GM19193 (cell line): ENCODE measurements around the gene CACNA1C.

Experiments used
- POLR2A ChIP-seq: IDR thresholded peaks from 4 replicates; pipeline ENCODE4 v1.6.1; 2011; ENCODE audit not compliant: insufficient read depth, insufficient read length; ENCODE audit errors: extremely low read depth

Gene CACNA1C

DNA sequence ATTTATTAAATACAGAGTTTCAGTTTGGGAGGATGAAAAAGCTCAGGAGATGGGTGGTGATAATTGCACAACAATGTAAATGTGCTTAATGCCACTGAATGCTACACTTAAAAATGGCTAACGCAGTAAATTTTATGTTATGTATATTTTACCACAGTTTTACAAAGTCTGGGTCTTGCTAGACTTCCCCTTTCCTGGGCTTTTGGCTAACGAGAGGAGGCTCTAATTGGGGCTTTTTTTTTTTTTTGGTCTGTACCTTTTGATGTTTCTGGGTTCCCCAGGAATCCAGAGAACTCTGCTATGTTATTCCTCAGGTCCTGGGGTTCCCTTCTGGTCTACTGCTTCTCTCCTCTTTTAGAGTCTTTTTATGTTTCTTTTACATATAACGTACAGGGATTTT is 355.5 kb downstream of the CACNA1C start:
- TF ChIP-seq POLR2A: no peak

DNA sequence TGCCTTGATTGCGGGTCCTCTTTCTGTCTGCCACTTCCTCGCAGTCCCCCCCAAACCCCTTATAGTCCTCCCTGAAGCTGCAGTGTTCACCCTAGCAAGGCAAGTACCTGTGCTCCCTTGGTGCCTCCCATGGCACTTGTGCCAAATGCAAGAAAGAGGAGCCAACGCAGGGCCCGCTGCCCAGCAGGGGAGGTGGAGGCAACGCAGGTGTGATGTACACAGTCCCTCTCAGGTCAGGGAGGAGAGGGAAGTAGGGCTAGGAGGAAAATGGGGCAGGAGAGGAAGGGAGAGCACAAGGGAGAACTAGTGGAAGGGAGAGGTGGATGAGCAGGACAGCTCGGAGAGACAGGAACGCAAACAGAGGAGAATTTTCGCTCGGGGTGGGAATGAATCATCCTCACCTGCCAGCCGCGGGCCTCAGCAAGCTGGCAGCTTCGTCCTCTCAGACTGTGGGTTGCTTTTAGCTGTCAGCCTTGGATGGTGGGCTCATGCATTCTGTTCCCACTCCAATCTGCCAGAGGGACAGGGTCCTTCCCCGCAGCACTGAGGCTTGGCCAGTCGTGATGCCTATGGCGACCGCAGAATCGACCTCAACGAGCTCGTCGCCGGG is 357.0 kb downstream of the CACNA1C start:
- TF ChIP-seq POLR2A: no peak

DNA sequence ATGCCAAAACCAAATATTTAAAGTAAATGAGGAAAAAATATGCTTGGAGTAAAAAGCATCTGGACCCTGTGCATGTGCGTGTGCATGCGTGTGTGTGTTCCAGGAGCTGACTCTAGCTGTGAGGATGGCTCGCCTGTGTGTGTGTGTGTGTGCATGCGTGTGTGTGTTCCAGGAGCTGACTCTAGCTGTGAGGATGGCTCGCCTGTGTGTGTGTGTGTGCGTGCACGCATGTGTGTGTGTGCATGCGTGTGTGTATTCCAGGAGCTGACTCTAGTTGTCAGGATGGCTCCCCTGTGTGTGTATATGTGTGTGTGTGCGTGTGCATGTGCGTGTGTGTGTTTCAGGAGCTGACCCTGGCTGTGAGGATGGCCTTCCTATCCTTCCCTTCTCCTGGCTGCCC is 357.7 kb downstream of the CACNA1C start:
- TF ChIP-seq POLR2A: no peak

DNA sequence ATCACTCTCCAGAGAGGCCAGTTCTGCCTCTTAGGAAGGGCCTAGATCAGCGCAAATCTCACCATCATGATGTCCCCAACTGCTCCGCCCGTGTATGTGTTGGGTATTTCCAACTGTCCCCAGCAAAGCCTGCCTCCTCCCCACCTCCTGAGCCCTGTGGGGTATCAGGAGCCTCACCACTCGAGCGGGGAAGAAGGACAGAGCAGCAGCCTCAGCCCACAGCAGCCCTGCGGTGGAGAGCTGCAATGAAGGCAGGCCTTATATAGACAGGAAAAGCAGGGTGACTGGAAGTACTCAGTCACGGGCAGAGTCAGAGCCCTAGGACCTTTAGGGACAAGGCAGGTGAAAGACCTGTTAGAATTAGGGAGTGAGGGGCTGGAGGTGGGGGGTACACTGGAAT is 358.2 kb downstream of the CACNA1C start:
- TF ChIP-seq POLR2A: no peak

DNA sequence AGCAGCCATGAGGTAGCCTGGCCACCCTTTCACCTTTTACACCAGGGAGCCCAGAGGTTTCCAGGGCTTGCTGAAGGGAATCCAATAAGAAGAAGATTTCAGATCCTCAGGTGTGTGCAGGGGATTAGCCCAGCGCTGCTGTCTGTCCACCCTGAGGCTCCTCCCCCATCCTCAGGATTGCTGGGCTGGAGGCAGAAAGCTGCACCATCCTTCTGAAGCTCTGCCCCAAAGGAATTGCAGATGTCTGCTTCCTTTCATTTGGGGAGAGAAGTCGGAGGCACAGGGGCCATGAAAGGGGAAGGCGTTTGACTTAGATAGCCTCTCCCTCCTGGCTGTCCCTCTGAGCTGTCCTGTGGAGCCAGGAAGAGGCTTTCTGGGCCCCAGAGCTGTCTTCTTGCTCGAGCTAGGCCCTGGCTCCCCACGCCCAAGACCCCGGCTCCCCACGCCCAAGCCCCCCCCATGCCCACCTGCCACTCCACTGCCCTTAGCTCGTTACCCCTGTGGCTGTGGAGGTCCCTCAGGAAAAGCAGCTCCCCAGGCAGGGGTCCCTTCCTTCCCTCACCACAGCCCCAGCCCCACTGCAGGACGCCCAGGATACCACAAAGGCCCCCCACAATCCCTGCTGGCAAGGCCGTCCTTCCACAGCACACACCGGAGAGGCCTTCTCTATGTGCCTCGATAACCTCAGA is 359.0 kb downstream of the CACNA1C start:
- no peak for TF ChIP-seq POLR2A

DNA sequence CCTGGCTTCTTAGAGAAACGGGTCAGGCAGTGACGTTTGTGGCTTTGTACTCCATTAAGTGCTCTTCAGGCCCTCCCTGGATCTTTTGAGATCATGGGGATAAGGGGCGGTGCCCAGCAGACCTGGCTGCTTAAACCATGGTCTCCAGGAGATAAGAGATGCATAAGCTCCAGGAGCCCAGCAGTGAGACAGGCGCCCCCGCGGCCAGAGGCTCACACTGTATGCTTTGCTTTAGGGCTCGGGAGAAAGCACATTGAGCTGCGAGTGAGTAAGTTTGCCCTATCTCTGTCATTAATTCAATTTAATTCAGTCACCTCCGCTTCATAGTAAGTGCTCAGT is 359.5 kb downstream of the CACNA1C start:
- TF ChIP-seq POLR2A: no peak

DNA sequence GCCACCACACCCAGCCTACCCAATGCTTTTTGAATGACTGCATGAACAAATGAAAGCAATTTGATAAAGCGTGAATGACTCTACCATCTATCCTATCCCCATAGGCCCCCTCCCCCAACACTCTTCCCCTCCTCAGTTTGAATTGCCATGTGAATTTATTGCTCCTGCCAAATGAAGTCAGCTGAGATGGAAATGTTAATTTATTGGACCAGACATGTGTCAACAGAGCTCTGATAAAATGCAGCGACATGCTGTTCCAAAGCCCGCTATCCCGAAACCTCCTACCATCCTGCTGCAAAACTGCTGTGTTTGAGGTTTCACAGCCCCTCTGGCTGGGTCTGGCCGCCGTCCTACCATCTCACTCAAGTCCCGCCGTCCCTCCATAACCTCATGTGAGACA is 360.5 kb downstream of the CACNA1C start:
- TF ChIP-seq POLR2A: no peak

DNA sequence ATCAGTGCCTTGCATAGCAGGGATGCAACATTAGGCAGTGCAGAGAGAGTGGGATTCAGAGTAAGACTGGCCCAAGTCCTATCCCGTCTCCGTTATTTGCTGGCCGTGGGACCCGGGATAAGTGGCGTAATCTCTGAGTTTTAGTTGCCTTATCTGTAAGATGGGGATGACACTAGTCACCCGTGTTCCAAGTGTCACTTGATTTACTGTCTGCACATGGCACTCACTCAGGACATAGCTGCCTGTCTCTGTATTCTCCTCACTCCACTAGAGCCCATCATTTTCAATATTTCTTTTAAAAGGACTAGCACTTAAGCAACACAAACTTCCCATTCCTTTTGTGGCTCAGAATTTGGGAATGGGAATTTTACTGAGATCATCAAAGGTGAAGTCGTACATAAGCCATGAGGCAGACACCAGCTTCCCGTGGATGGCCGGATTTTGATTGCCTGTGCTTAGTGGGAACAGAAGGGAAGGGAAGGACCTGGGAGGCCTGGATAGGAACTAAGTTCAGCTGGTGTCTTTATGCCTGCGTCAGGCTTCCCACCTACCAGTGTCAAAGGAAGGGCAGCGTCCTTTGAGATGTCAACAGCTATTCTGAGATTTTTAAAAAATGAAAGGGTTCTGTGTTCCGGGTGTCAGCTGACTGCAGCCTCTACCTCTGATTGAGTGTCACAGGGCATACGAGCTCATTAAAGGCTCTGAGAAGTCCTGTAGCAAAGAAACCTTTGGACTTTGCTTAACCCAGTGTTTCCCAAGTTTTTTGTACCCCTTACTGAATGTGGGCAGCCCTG is 361.4 kb downstream of the CACNA1C start:
- no peak for TF ChIP-seq POLR2A

DNA sequence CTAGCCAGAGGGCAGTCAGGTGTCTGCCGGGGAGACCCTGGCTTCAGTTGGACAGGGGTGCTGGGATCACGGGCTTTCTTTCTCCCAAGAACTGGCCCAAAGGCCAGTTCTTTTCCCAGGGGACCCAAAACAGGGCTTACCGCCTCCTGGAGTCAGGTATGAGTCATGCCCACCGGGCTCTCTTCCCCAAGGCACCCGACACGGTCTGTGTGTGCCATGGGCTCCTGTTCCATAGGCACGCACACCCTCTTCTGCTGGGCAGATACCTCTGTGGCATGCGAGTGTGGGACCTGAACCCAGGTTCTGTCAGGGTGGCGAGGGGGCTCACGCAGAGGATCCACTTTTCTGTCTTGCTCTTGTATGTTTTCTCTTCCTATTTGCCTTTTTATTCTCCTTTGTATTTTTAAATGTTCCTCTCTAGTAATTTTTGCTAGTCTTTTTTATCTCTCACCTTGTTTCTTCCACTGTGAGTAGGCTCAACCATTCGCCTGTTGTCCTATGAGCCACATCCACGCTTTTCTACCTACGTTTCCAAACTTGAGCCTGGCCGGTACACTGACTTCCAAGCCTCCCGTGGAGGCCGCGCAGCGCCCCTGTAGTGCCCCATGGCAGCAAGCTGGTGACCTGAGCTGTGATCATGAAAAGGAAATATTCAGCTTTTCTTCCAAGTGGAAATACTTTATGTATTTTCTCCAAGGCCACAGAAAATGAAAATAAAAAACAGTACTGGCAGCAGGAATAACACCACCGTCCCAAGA is 362.2 kb downstream of the CACNA1C start:
- no peak for TF ChIP-seq POLR2A

DNA sequence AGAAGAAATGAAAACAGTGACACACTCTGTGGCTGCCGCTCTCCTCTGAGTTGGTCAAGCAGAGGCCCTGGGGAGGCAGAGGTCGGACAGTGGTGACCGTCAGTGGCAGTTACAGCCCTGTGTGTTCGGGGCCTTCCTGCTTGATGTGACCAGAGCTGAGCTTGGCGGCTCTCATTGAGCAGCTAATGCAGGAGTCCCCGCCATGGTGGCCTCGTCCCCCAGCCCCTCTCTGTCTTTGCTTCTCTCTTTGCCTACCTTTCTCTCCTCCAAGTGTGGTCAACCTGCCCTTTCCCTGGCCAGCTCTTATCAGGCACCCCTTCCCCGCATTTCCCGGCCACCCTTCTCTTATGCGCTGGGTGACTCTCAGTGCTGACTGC is 362.8 kb downstream of the CACNA1C start:
- TF ChIP-seq POLR2A: no peak

DNA sequence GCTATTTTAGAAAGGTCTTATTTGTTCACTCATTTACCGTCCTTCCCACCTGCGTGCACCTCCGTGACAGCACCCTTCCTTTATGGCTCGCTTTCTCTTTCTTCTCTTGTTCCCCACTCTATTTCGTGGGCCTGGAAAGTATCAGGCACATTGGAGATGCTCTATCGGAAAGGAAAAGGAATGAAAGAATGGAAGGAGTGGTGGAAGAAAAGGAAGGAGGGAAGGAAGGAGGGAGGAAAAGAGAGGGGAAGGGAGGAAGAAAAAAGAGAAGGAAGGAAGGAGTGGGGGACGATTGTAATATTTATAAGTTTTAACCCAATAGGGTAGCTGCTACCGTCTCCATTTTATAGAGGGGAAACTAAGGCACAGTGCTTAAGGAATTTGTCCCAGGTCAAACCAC is 363.4 kb downstream of the CACNA1C start:
- TF ChIP-seq POLR2A: no peak

DNA sequence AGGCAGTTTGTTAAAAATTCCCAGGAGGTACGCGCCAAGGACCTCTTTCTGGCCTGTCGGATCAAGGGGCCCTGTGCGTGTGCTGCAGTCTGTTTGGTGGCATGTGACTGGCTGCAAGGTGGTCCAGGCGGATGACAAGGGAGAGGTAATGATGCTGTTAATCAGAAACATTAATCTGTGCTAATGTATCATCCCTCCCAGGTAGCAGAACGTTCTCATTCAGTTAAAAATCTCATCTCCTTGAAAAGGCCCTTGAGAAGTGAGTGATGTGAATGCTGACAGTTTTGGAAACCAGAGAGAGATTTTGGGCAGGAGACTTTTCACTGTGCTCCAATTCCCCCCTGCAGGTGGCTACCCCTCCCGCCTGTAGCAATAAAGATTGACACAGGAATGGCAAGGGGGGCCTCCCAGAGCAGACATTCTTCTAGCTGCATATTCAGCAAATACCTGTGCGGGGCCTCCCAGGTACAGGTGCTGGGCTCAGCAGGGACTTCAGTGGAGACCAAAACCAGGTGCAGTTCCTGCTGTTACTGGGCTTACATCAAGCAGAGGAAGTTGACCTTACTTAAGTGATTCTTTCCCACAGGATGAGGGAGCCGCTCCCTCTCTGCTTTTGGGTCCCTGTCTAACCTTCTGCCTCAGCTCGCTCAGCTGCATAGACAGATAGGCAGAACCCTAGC is 364.8 kb downstream of the CACNA1C start:
- TF ChIP-seq POLR2A: no peak

DNA sequence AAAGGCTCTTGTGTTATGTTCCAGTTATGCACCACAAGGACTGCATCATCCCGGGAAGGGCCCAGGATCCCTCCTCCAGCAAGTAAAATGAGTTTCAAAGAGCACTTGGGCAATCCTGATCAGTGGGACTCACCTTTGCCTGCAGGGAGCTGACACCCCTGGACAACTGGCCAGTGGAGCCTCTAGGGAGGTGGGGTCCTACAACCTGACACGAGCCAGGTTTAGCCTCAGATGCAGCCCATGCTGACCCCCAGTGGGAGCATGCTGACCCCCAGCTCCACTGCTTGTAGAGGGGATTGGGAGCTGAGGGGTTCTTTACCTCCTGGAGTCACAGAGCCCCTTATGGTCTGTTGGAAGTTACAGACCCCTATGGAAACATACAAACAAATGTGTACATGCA is 365.8 kb downstream of the CACNA1C start:
- TF ChIP-seq POLR2A: no peak

DNA sequence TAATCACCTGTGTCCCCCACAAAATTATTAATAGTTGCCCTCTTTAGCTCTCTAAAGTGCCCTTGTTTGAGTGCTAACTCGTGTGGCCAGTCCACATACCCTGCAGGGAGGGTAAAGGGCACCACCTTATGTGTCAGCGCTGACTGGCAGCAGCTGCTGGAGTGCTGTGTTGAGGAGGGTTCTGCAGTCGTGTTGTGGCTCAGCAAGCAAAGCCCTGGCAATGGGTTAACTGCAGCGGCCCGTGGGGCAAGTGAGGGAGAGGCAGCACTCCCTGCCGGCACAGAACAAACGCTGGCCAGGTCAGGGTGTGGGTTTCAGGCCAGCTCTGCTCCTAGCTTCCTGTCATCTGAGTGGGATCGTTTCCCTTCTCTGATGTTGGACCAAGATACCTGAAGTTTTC is 369.8 kb downstream of the CACNA1C start:
- TF ChIP-seq POLR2A: no peak

DNA sequence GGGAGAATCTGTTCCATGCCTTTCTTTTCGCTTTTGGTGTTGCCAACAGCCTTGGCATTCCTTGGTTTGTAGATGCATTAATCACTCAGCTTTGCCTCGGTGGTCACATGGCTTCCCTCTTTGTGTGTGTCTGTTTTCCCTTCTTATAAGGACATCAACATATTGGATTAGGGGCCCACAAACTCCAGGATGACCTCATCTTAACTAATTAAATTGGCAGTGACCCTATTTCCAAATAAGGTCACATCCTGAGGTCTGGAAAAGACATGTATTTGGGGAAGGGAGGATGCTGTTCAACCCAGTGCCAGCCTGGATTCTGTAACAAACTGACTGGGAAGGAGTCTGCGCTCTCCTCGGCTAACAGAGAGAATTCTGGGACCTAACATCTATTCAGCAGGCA is 376.2 kb downstream of the CACNA1C start:
- no peak for TF ChIP-seq POLR2A

DNA sequence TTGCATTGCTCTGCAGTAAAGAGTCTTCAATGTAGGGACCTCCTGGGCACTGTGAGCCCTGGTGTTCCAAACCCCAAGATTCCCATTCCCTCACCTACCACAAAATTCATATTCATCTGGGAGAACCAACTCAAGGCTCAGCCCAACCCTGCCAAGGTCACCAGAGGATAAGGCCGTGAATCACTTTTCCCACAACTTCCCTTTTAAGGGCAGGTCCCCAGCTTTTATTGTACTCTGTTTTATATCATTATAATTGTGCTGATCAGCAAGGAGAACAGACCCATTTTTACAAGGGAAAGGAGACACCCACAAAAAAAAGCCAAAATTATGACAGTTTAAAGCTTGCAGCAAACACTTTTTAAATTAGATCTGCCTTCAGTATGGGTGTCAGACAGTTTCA is 379.0 kb downstream of the CACNA1C start:
- TF ChIP-seq POLR2A: no peak

DNA sequence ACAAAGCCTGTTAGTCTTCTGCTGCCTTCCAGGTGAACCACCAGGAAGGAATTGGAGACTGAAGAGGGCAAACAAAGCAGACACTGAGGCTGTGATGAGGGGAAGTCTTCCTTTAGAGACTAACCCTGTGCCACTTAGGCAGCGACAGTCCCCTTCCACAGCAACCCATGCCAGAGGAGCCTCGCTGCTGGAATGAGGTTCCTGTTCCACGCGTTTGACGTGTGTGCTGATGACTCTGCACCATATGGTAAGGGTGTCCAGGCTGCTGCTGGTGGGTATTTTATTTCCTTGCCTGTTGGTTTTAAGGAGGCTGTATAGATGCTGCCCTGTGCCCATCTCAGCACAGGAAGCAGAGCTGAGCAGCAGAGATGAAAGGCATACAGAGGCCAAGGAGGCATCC is 380.1 kb downstream of the CACNA1C start:
- no peak for TF ChIP-seq POLR2A
